Astrocyte of the hippocampus (primary cell): ENCODE results near the gene ROR1.

ENCODE experiments used
- DNase-seq: peaks from one replicate; pipeline ENCODE4 v3.0.0; 2011; ENCODE audit warnings: low read depth, low spot score

The ROR1 gene

DNA sequence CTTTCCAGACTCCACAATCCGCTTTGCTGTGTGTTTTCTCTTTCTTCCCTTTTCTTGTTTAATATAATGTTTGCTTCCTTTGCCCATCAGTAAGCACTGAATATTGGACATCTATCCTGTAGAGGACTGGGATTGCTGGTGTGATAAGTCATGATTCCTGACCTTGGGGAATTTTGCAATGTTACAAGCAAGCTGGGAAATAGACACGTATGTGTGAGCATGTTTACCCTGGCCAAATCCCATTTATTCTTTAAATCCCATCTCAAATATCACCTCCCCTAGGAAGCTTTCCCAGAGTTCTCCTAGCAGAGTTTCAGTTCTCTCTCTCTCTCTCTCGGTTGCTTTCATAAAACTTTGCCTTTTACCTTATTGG is 155.3 kb downstream of the ROR1 start:
- DNase-seq = no peak

DNA sequence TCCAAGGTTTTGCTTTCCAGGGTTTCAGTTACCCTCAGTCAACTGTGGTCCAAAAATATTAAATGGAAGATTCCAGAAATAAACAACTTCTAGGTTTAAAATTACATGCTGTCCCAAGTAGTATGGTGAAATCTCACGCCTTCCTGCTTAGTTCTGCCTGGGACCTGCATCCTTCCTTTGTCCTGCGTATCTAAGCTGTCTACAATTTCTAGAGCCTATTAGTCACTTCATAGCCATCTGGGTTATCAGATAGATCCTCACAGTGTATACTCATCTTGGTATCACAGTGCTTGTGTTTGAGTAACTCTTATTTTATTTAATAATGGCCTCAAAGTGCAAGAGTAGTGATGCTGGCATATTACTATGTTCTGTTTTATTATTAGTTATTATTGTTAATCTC is 157.7 kb downstream of the ROR1 start:
- DNase-seq = no peak

- no peak for DNase-seq
Observed at GRCh38 chr1:63934697-63935096, 160.9 kb downstream of the ROR1 start.

GRCh38 chr1:63935143-63935542 is 161.3 kb downstream of the ROR1 start:
- DNase-seq = peak; percentile 43

DNA sequence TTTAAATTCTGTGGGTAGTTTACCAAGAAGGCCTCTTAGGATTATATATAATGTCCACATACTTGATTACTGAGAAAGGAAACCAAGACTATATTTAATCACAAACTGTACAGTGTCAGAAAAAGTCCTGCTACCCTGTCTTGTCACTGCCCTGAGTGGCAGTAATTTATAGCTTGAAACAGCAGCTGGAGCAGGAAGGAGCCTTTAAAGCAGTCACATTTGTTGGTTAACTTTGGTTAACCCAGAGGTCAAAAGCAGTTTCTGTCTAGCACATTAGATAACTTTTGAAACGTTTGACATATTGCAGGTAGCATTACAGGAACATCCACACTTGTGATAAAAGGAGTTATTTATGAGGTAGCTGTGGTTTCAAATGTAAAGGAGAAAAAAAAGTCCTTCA is 161.7 kb downstream of the ROR1 start:
- no peak for DNase-seq

- DNase-seq = peak; percentile 56
Observed at GRCh38 chr1:63936276-63936675, 162.5 kb downstream of the ROR1 start.

DNA sequence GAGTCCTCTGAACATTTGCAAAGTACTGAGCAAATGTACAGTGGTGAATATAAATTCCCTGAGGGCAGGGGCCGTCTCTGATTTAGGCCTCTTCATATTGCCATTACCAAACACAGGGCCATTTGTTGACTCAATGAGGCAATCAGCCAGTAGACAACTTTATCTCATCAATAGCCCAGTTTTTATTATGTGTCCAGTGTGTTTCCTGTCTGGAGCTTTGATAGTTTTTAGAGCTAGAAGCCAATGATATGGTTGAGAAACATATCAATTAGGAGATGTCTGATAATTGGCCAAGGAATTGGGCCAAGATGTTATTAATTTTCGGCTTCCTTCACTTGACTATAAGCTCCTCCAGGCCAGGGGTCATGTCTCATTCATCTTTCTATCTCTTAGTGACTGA is 163.0 kb downstream of the ROR1 start:
- no peak for DNase-seq

DNA sequence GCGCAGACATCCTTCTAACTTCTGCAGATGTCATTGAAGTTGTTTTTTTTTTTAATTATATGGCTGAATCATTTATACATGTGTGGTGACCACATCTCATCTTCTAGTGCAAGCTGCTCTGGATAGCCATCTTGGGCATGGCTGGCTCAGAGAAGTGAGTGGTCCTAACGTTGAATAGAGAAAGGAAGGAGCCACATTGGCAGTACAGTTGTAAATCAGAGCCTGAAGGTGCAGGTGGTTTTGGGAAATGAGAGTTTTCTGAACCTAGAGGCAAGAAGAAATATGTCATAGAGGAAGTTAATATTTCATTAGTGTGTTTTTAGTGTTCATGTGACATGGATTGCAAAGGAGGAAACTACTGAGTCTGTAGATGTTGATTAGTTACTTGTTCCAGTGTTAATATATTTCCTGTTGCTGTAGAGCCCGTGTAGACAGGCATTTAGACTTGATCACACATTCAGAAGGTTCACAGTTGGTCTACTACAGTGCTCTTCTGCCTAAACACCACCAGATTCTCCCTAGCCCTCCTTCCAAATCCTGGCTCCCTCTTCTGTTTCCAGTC is 163.7 kb downstream of the ROR1 start:
- no peak for DNase-seq

DNA sequence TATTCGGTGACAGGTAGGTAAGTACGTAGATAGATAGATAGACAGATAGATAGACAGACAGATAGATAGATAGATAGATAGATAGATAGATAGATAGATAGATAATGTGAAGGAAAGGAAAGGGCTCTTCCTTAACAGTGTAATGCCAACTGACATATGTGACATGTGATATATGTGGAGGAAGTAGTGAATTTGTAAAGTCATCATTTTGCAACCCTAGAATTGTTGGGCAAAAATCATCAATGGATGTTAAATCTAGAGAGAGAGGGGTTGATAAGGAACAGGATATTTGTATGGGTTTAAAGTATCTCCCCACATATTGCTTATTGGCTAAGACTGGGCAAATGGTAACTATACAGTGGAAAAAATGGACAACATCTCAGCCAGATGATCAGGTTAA is 166.6 kb downstream of the ROR1 start:
- no peak for DNase-seq

DNA sequence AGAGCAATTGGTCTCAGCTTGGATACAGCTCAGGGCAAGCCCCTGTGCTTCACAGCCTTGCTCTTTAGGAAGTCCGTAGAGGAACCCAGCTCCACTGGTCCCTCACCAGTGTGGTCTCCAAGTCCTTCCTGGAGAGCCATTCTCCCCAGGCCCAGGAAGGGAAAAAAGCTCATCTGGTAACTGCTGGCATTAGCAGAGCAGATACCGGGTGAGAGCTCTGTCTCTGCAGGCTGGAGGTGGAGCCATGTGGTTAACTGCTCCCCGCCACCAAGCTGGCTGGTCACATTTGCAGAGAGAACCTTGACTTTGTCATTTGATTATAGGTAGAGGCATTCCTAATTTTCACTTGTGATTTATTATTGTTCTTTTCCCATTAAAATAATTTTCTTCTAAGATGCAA is 169.6 kb downstream of the ROR1 start:
- DNase-seq = no peak

- no peak for DNase-seq
Observed at GRCh38 chr1:63945943-63946342, 172.1 kb downstream of the ROR1 start.

DNA sequence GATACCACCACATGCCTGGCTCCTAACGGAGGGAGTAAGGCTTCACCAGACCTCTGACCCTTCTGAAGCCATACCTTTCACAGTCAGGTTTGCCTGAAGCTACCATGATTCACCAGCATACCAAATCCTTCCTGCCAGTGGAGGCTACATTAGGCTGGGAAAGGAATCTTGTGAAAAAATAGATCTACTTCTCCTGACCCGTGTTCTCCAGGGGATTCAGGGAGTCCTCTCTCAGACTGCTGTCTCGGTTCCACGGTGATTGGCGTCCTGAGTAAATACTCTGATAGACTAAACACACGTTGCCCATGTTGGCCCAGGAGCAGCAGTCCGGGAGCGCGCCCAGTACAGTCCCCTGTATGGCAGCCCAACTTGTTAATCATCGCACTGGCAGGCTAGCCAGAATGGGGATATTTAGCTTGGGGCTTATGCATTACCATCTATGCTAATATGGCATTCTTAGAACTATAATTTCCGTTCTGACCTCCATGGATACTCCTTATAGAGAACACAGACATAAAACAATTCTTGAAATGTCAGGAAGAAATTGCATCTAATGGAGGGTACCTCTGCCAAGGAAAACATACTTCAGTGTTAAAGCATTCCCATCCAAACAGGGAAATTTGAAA is 173.2 kb downstream of the ROR1 start:
- peak; percentile 72 for DNase-seq

- no peak for DNase-seq
Observed at GRCh38 chr1:63947904-63948303, 174.1 kb downstream of the ROR1 start.

DNA sequence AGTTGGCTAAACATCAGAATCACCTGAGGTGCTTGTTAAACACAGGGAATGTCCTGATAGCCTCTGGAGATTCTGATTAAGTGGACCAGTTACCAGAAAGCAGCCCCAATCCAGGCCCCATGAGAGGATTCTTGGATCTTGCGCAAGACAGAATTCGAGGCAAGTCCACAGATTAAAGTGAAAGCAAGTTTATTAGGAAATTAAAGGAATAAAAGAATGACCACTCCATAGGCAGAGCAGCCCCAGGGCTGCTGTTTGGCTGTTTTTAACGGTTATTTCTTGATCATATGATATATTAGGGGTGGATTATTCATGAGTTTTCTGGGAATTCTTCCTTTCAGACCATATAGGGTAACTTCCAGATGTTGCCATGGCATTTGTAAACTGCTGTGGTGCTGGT is 176.2 kb downstream of the ROR1 start:
- no peak for DNase-seq

GRCh38 chr1:63951059-63951946 is 177.5 kb downstream of the ROR1 start:
- peak; percentile 62 for DNase-seq

- no peak for DNase-seq
Observed at GRCh38 chr1:63954187-63954586, 180.4 kb downstream of the ROR1 start.

DNA sequence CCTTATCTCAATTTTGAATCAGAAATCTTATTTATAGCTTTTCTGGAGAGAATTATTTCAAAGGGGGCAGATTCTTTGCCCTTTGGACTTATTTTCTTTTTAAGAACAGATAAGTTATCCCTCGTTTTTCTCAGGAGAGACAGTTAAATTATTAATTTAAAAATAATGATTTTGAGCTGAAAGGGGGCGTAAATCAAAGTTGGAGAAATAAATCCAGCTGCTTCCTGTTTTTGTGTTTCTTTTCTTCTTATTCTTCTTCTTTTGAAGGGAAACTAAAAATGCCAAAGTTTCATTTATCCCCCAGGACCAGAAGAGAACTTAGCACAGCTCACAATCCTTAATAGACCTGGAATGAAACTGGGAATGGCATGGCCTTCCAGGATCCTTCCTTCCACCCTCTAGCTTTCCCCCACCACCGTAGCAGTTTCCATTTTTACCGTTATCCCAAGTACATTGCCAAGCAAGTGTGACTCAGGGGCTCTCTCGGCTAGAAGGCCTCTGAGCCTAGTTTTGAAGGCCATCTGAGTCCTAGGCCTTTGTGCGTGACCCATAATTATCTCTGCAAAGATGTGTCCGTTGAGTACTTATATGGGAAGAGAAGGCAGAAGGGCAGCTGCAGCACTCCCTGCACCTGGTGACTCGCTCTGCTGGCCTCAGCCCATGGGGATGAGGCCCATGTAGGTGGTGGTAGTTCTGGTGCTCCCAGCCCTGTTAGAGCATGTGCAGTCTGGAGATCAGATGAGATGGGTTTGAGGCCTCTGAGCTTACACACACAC is 181.7 kb downstream of the ROR1 start:
- DNase-seq = no peak

GRCh38 chr1:63958556-63958955 is 184.7 kb downstream of the ROR1 start:
- DNase-seq = no peak

- no peak for DNase-seq
Observed at GRCh38 chr1:63960326-63960725, 186.5 kb downstream of the ROR1 start.

- no peak for DNase-seq
Observed at GRCh38 chr1:63966016-63966415, 192.2 kb downstream of the ROR1 start.

- DNase-seq = no peak
Observed at GRCh38 chr1:63967901-63968300, 194.1 kb downstream of the ROR1 start.
